LNCAP (cell line): ENCODE results near the gene POLD2.

Source experiments
- TF ChIP-seq, protein P1 (sequence below): fragments of 450-650 bp; IDR thresholded peaks from 2 replicates; pipeline ENCODE4 v1.5.1; 2017; ENCODE audit warnings: mild to moderate bottlenecking

Gene POLD2

DNA sequence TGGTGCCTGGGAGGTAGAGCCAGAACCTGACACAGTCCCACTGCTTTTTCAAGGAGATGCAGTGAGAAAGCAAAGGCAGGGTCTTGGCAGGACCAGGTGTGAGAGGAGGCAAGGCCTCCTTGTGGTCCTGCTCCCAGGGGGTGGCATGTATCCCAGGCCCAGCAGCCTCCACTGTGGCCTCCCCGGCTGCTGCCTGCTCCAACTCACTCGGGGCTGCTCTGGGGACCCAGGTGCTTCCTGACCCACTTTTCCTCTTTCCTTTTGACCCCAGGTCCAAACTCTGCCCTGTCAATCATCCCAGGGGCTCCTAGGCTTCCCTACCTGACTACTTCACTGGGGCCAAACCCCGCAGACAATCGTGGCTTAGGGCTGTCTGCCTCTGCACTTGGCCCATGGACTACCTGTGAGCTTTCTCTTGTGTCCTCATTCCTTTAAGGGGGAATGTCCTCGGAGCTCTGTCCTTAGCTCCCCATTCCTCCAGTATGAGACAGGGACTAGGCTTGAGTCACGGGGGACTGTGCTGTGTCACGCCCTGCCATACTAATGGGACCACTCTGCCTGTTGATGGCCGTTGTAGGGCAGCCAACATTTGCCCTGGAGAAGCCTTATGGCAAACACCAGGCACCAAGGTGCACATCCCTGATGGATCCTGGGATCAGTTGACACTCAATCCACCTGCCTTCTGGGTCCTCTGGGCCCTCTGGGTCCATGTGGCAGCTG, 20.3 kb downstream of the POLD2 start:
- TF ChIP-seq, protein P1, sequence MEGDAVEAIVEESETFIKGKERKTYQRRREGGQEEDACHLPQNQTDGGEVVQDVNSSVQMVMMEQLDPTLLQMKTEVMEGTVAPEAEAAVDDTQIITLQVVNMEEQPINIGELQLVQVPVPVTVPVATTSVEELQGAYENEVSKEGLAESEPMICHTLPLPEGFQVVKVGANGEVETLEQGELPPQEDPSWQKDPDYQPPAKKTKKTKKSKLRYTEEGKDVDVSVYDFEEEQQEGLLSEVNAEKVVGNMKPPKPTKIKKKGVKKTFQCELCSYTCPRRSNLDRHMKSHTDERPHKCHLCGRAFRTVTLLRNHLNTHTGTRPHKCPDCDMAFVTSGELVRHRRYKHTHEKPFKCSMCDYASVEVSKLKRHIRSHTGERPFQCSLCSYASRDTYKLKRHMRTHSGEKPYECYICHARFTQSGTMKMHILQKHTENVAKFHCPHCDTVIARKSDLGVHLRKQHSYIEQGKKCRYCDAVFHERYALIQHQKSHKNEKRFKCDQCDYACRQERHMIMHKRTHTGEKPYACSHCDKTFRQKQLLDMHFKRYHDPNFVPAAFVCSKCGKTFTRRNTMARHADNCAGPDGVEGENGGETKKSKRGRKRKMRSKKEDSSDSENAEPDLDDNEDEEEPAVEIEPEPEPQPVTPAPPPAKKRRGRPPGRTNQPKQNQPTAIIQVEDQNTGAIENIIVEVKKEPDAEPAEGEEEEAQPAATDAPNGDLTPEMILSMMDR, result no peak

DNA sequence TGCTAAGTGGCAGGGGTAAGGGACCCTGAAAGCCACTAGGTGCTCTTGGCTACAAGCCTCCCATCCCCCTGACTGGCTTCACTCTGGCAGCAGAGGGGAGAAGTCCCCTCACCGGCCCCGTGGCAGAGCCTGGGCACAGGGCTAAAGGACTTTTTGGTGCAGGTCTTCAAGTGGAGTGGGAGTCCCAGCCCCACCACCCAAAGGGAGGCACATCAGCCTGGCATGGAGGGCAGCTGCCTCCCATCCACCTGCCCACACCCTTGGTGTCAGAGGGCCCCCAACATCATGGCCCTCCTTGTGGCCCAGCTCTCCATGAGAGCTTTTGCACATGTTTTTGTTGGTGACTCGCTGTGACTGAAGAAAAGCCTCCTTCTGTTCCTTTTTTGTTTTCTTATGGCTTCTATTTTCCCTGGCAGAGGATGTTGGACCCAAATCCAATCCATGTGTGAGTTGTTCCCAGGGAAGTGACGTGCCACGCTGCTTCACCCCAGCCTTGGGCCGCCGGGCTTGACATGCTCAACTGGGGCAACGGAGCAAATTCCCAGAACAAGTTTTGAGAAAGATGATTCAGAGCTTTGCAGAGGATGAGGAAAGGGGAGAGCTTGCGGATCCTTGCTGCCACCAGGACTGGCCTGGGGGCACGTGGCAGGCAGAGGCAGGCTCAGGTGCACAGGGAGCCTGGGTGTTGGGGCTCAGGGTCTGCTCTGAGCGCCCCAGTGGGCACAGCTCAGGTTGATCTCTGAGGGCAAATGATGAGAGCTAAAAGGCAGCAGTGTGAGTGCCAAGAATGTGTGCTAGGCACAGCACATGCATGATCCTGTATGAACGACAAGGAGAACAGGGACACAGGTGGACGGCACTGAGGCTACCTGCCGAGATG, 21.1 kb downstream of the POLD2 start:
- TF ChIP-seq, protein P1, result no peak

DNA sequence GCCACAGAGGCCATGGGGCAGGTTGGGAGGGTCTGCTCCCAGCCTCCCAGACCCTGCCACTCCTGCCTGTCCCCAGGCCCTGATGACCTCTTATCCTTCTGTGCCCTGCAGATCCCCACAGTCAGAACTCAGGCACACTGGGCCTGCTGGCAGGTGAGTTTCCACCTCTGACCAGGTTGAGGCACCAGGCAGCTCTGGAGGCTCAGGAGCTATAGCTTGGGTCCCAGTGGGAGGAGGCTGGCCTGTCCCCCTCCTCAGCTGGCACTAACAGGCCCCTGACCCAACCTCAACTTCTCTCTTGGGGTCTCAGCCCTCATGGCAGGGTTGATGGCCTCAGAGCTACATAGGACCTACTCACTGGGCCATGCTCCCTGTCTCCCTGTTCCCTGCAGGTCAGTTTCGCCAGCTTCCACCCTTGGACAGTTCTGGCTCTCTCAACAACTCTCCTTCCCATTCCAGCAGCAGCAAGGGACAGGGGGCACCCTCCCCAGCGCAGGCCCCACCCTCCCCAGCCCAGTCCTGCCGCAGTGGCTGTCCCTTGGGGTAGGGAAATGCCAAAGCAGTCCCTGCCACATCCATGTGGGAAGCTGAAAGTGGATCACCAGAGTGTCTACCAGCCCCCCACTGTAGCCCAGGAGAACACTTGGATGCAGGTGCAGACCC, 21.9 kb downstream of the POLD2 start:
- TF ChIP-seq, protein P1, result no peak

DNA sequence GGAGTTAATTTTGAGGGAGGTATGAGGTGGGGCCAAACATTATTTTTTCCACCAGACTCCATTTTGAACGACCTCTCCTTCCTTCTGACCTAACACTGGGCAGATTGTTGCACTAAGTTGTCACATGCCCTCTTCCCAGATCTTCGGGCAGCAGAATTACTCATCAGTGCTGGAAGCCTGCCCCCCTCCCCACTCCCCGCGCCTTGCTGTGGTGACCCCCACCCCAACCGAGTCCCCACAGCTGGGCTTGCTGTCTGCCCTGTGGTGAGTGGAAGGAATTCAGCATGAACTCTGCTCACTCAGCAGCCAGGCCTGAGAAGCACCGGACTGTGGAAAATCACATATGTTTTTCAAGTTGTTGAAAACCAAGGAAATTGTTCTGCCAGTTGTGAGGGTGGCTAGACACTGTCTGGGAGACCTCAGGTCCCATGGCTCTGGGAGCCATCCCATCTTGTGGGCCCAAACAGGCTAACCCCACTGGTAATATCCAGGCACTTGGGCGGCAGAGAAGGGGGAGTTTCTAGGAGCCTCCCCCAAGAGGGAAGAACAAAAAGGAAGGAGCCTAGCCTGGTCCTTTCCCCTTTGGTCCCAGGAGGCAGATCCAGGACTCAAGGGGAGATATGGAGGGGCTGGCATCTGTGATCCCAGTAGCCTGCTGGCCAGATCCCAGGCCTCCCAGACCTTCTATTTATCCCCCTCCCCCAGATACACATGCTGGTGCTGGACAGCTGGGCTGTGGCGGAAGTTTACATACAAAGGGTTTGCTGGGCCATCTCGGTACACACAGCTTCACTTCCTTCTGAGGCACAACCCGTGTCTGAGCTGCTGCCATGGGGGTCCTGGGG, 22.7 kb downstream of the POLD2 start:
- TF ChIP-seq, protein P1, result no peak

DNA sequence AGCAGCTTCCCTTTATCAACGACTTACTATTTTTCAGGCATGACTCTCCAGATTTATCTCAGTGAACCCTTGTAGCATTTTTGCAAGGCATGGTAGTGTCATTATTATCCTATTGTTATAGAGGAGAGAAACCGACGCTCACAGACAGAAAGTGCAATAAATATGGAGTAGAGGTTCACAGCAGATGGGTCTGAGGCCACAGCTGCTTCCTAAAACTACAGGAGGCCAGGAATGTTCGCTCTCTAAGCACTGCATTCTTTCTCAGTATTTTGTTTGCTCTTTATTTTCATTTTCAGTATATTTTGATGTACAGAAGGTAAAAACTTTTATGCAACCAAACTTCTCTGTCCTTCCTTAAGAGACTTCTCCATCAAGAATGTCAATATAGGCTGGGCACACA, 23.7 kb downstream of the POLD2 start:
- TF ChIP-seq, protein P1, result no peak

DNA sequence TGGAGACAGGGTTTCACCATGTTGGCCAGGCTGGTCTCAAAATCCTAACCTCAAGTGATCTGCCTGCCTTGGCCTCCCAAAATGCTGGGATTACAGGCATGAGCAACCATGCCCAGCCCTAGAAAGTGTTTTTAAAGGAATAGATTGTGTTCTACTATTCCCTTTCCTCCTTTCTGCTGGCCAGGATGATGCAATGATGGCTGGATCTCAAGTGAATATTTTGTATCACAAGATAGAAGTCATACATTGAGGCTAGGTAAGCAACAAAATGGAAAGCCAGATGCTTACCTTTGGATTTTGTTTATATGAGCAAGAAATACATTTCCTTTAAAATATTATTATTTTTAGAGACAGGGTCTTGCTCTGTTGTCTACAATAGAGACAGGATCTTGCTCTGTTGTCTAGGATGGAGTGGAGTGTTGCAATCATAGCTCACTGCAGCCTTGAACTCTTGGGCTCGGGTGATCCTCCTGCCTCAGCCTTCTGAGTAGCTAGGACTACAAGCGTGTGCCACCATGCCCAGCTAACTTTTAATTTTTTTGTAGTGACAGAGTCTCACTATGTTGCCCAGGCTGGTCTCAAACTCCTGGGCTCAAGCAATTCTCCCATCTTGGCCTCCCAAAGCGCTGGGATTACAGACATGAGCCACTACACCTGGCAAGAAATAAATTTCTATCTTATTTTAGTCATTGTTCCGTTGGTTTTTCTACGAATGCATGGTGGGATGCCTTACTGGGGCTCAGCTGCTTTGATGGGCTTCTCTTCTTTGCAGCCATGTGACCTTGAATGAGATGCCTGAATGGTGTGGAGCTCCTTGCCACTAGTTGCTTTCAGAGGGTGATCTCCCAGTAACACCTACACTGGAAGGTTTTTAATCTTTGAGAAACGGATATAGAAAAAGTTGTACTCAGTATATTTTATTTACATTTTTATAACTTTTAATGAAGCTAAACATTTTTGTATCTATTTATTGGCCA, 25.0 kb downstream of the POLD2 start:
- TF ChIP-seq, protein P1, result no peak
